SK-N-SH (cell line): Measurements from ENCODE around the gene DLG2. TPM values are rescaled to one million over a fixed set of nuclear protein-coding genes. Genes with fewer than 3 reads are reported as not detected.

Source experiments
- CTCF ChIA-PET: fragments of 300-600, 350-600 bp; formaldehyde crosslinking; extraction: SDS; loops from one replicate; lab custom pipeline; 2021; lab: Yijun Ruan, JAX
- POLR2A ChIA-PET: fragments of 350-600 bp; sonication (Branson Sonifier 250); formaldehyde crosslinking; extraction: SDS; loops from one replicate; lab custom pipeline; 2020; ENCODE audit warnings: antibody characterized with exemption, inconsistent platforms; lab: Yijun Ruan, JAX
- DNase-seq: peaks from one replicate; pipeline ENCODE4 v3.0.0; 2012
- H2AFZ ChIP-seq: fragments of 200-600 bp; sonication (generic); 2 replicates; pipeline ENCODE4 v1.8.1; 2016; ENCODE audit warnings: antibody characterized with exemption, mild to moderate bottlenecking, low read depth
- H3F3A ChIP-seq: fragments of 200-600 bp; sonication (generic); replicated peaks from 2 replicates; pipeline ENCODE3; 2016; ENCODE audit warnings: antibody characterized with exemption, mild to moderate bottlenecking; ENCODE audit not compliant: insufficient read depth
- H3K27ac ChIP-seq, 2 experiments: fragments of 200-500 bp in 1 of 2; fragments of 200-600 bp in 1 of 2; sonication (Bioruptor generic) in 1 of 2; sonication (generic), shearing (Covaris generic) in 1 of 2; 2 replicates each; pipeline versions ENCODE4 v1.5.1 to v1.6.1; 2014 to 2016; ENCODE audit warnings: low read depth in 2 of 2, inconsistent platforms in 1 of 2, low read length in 1 of 2, mild to moderate bottlenecking in 1 of 2, mixed read lengths in 1 of 2
- H3K27me3 ChIP-seq: fragments of 200-600 bp; sonication (generic), shearing (Covaris generic); 2 replicates; pipeline ENCODE4 v1.6.1; 2016; ENCODE audit warnings: mixed run types; ENCODE audit not compliant: insufficient read depth
- H3K36me3 ChIP-seq, 2 experiments: fragments of 200-500 bp in 1 of 2; fragments of 200-600 bp in 1 of 2; sonication (Bioruptor generic) in 1 of 2; sonication (generic) in 1 of 2; replicated peaks in 1 of 2; 2 replicates each; pipeline versions ENCODE3 to v1.5.1; 2014 to 2016; ENCODE audit warnings: low read length in 1 of 2, mild to moderate bottlenecking in 1 of 2; ENCODE audit not compliant: insufficient read depth in 2 of 2, control insufficient read depth in 1 of 2
- H3K4me1 ChIP-seq, 2 experiments: fragments of 200-500 bp in 1 of 2; fragments of 200-600 bp in 1 of 2; sonication (Bioruptor generic) in 1 of 2; sonication (generic), shearing (Covaris generic) in 1 of 2; 2 replicates each; pipeline versions ENCODE4 v1.5.1 to v1.6.1; 2014 to 2016; ENCODE audit warnings: low read depth in 1 of 2, low read length in 1 of 2, mixed run types in 1 of 2; ENCODE audit not compliant: insufficient read depth in 2 of 2, control insufficient read depth in 1 of 2
- H3K4me2 ChIP-seq: fragments of 200-600 bp; sonication (generic), shearing (Covaris generic); 2 replicates; pipeline ENCODE4 v1.6.1; 2017; ENCODE audit warnings: mixed run types
- H3K4me3 ChIP-seq, 2 experiments: fragments of 200-500 bp in 1 of 2; fragments of 200-600 bp in 1 of 2; sonication (Bioruptor generic) in 1 of 2; sonication (generic), shearing (Covaris generic) in 1 of 2; 2 replicates each; pipeline versions ENCODE4 v1.5.1 to v1.8.1; 2014 to 2016; ENCODE audit warnings: low read depth in 2 of 2, inconsistent platforms in 1 of 2, low read length in 1 of 2, mild to moderate bottlenecking in 1 of 2, mixed read lengths in 1 of 2, moderate library complexity in 1 of 2
- H3K79me2 ChIP-seq: fragments of 200-600 bp; sonication (generic); 2 replicates; pipeline ENCODE4 v1.8.1; 2017; ENCODE audit warnings: mild to moderate bottlenecking; ENCODE audit not compliant: insufficient read depth
- H3K9ac ChIP-seq: fragments of 200-600 bp; sonication (generic); 2 replicates; pipeline ENCODE4 v1.6.1; 2017; ENCODE audit warnings: mixed run types
- H3K9me2 ChIP-seq: fragments of 200-600 bp; sonication (generic); 2 replicates; pipeline ENCODE4 v1.6.1; 2017; ENCODE audit warnings: mixed run types
- H3K9me3 ChIP-seq: fragments of 200-600 bp; sonication (generic); 2 replicates; pipeline ENCODE4 v1.6.1; 2017; ENCODE audit warnings: mixed run types, mild to moderate bottlenecking, moderate library complexity
- H4K20me1 ChIP-seq: fragments of 200-600 bp; sonication (generic); 2 replicates; pipeline ENCODE4 v1.6.1; 2017; ENCODE audit warnings: mild to moderate bottlenecking, mixed run types; ENCODE audit not compliant: insufficient read depth
- ELF1 ChIP-seq: IDR thresholded peaks from 2 replicates; pipeline ENCODE4 v1.4.0; 2012
- EP300 ChIP-seq, 2 experiments: IDR thresholded peaks; 2 replicates each; pipeline versions ENCODE4 v1.4.0 to v1.6.1; 2012; ENCODE audit warnings: borderline replicate concordance in 1 of 2, low read depth in 1 of 2, low read length in 1 of 2
- FOXJ3 ChIP-seq: sonication (generic); formaldehyde crosslinking; IDR thresholded peaks from 2 replicates; pipeline ENCODE4 v1.5.1; 2020; ENCODE audit warnings: mild to moderate bottlenecking, missing genetic modification reagents
- FOXM1 ChIP-seq: IDR thresholded peaks from 2 replicates; pipeline ENCODE4 v1.4.0; 2012; ENCODE audit warnings: low read depth, mild to moderate bottlenecking
- IRF3 ChIP-seq: fragments of 150-350 bp; IDR thresholded peaks from 2 replicates; pipeline ENCODE4 v1.6.1; 2016; ENCODE audit warnings: mild to moderate bottlenecking, low read depth, low read length
- JUND ChIP-seq: IDR thresholded peaks from 2 replicates; pipeline ENCODE4 v1.4.0; 2012
- MAX ChIP-seq: IDR thresholded peaks from 2 replicates; pipeline ENCODE4 v1.4.0; 2012; ENCODE audit warnings: low read depth
- MEF2A ChIP-seq: IDR thresholded peaks from 2 replicates; pipeline ENCODE4 v1.4.0; 2012; ENCODE audit warnings: low read depth, borderline replicate concordance
- MXI1 ChIP-seq: IDR thresholded peaks from 2 replicates; pipeline ENCODE4 v1.6.1; 2012; ENCODE audit warnings: mild to moderate bottlenecking, low read depth, low read length, improper control_type of control experiment
- NRF1 ChIP-seq: IDR thresholded peaks from 2 replicates; pipeline ENCODE4 v1.6.1; 2012; ENCODE audit warnings: low read depth, mild to moderate bottlenecking, low read length
- POLR2AphosphoS5 ChIP-seq: IDR thresholded peaks from 2 replicates; pipeline ENCODE4 v1.6.1; 2012; ENCODE audit warnings: low read depth, low read length
- RCOR1 ChIP-seq: fragments of 150-350 bp; IDR thresholded peaks from 2 replicates; pipeline ENCODE4 v1.6.1; 2017; ENCODE audit warnings: antibody characterized with exemption, low read length
- RFX5 ChIP-seq: IDR thresholded peaks from 2 replicates; pipeline ENCODE4 v1.6.1; 2012; ENCODE audit warnings: mild to moderate bottlenecking, improper control_type of control experiment, low read length
- RXRA ChIP-seq: IDR thresholded peaks from 2 replicates; pipeline ENCODE4 v1.4.0; 2012; ENCODE audit warnings: low read depth, mild to moderate bottlenecking, borderline replicate concordance
- TCF12 ChIP-seq: IDR thresholded peaks from 2 replicates; pipeline ENCODE4 v1.4.0; 2012
- TEAD4 ChIP-seq: IDR thresholded peaks from 2 replicates; pipeline ENCODE4 v1.4.0; 2012; ENCODE audit warnings: mild to moderate bottlenecking, borderline replicate concordance; ENCODE audit not compliant: insufficient read depth
- USF1 ChIP-seq: IDR thresholded peaks from 2 replicates; pipeline ENCODE4 v1.4.0; 2012; ENCODE audit warnings: low read depth, borderline replicate concordance
- YY1 ChIP-seq: IDR thresholded peaks from 2 replicates; pipeline ENCODE4 v1.4.0; 2012; ENCODE audit warnings: low read depth, mild to moderate bottlenecking
- ZBTB33 ChIP-seq: IDR thresholded peaks from 2 replicates; pipeline ENCODE4 v1.4.0; 2012; ENCODE audit warnings: low read depth, borderline replicate concordance
- WGBS: methylation state at CpG from one replicate; pipeline ENCODE4 v1.1.6; 2017; ENCODE audit warnings: low lambda C conversion rate; 5-methylcytosine and 5-hydroxymethylcytosine counted together
- polyA plus RNA-seq, 3 experiments: library from polyadenylated mRNA; depleted of rRNA; stranded (reverse); fragments of >200 nt; gene quantifications; 2 replicates each; pipeline ENCODE4 v1.2.3, GENCODE V29; 2012

Gene DLG2
- polyA plus RNA-seq, 1 of the 3 experiments (the other 2 are of a cell fraction) = 0.21 TPM

- H3K9me3 ChIP-seq = no peaks in the 10 kb centered on the region
- POLR2A ChIA-PET = no interaction called here
- H3F3A ChIP-seq = no peaks in the 10 kb centered on the region
- 9% methylated on average over 6 of the region's 6 CpGs for WGBS
- no peak overlapping the region for H3K4me2 ChIP-seq
- DNase-seq = no peak
- CTCF ChIA-PET = no interaction called here
- H3K27ac ChIP-seq = no peak overlapping the region
- H3K4me3 ChIP-seq = no peak overlapping the region
- no peaks in the 10 kb centered on the region for H4K20me1 ChIP-seq
- no peak overlapping the region for H2AFZ ChIP-seq
- H3K9ac ChIP-seq = no peak overlapping the region
- H3K36me3 ChIP-seq = no peaks in the 10 kb centered on the region
- no peaks in the 10 kb centered on the region for H3K79me2 ChIP-seq
- no peaks in the 10 kb centered on the region for H3K4me1 ChIP-seq
- no peak for TF ChIP-seq YY1
- no peaks in the 10 kb centered on the region for H3K9me2 ChIP-seq
- no peaks in the 10 kb centered on the region; the same call in 1 of the 2 replicates for H3K27me3 ChIP-seq
Observed at GRCh38 chr11:85096939-85097338, 530.2 kb downstream of the DLG2 start.

GRCh38 chr11:85095239-85095638 is 531.9 kb downstream of the DLG2 start:
- H4K20me1 ChIP-seq = no peaks in the 10 kb centered on the region
- no peaks in the 10 kb centered on the region for H3K79me2 ChIP-seq
- ChIA-PET POLR2A (no interaction called here), CTCF (no interaction called here)
- no peaks in the 10 kb centered on the region for H3K9me3 ChIP-seq
- no peaks in the 10 kb centered on the region for H3F3A ChIP-seq
- H2AFZ ChIP-seq = no peak overlapping the region
- DNase-seq = no peak
- H3K4me3 ChIP-seq = no peak overlapping the region
- H3K4me2 ChIP-seq = no peak overlapping the region
- no peaks in the 10 kb centered on the region for H3K36me3 ChIP-seq
- no peaks in the 10 kb centered on the region for H3K4me1 ChIP-seq
- H3K27ac ChIP-seq = no peak overlapping the region
- no peaks in the 10 kb centered on the region; the same call in 1 of the 2 replicates for H3K27me3 ChIP-seq
- no peak for TF ChIP-seq RFX5
- TF ChIP-seq ELF1 = no peak
- TF ChIP-seq MXI1 = no peak
- TF ChIP-seq POLR2AphosphoS5 = no peak
- no peak for TF ChIP-seq RCOR1
- no peak for TF ChIP-seq TEAD4
- no peak for TF ChIP-seq MAX
- TF ChIP-seq RXRA = no peak
- no peak for TF ChIP-seq JUND
- no peak overlapping the region for H3K9ac ChIP-seq
- no peaks in the 10 kb centered on the region for H3K9me2 ChIP-seq

GRCh38 chr11:85094795-85095194 is 532.3 kb downstream of the DLG2 start:
- H3K4me3 ChIP-seq = no peak overlapping the region
- H3K4me2 ChIP-seq = no peak overlapping the region
- POLR2A ChIA-PET = no interaction called here
- H3K9ac ChIP-seq = no peak overlapping the region
- H3K9me3 ChIP-seq = no peaks in the 10 kb centered on the region
- CTCF ChIA-PET = no interaction called here
- no peaks in the 10 kb centered on the region; the same call in 1 of the 2 replicates for H3K27me3 ChIP-seq
- no peak for DNase-seq
- TF ChIP-seq FOXM1 (no peak), TEAD4 (no peak), USF1 (no peak), NRF1 (no peak), MAX (no peak), IRF3 (no peak), ZBTB33 (no peak), TCF12 (no peak), FOXJ3 (CRISPR knock-in tag) (no peak), MEF2A (no peak), EP300 (IDR thresholded peaks at IDR 0.05; ENCODE audit: borderline replicate concordance in 1 of 2, low read depth in 1 of 2, low read length in 1 of 2) (no peak), MXI1 (no peak), RCOR1 (no peak), YY1 (no peak)
- no peaks in the 10 kb centered on the region for H3K4me1 ChIP-seq
- WGBS = 3% methylated on average over 1 of the region's 1 CpG
- no peaks in the 10 kb centered on the region for H3K79me2 ChIP-seq
- H3K36me3 ChIP-seq = no peaks in the 10 kb centered on the region
- H3F3A ChIP-seq = no peaks in the 10 kb centered on the region
- H3K27ac ChIP-seq = no peak overlapping the region
- H2AFZ ChIP-seq = no peak overlapping the region
- no peaks in the 10 kb centered on the region for H4K20me1 ChIP-seq
- H3K9me2 ChIP-seq = no peaks in the 10 kb centered on the region
